ENCODE measurements around the gene ANO5. TPM values are rescaled to one million over a fixed set of nuclear protein-coding genes. Genes with fewer than 3 reads are reported as not detected.

ANO5 gene
- polyA plus RNA-seq (2012; ENCODE audit: insufficient read depth, insufficient read length) = 1.3 TPM

GRCh38 chr11:22192642-22193347 lies at the start of gene ANO5:
ANO5 (plus strand) TSS chr11:22193085; CDS start chr11:22193493, 408 bp downstream.
- DNase-seq (ENCODE audit: low read depth, low spot score) = no peak
- H3K4me3 ChIP-seq (ENCODE audit: low read length) = no peak within 1 kb of the TSS

DNA sequence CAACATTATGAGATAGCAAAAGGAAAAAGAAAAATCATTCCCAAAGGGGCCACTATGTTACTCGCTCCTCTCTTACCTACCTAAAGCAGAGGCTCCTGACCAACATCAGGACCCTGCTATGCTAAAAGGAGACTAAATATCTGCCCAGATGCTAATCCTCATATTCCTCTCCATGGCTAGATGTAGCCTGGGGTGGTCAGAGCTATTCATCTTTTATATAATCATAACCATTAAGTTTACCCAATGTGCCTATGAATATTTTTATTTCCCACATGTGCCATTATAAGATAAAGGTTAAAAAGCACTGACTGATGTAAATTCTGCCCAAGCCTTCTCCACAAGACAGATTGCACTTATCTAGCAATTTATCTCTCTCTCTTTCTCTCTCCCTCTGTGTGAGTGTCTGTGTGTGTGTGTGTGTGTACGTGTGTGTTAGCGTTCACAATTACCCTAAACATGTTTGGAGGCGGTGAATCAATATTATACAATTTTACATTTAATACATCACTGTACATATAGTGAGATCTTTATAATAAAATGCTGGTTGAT lies 41.2 kb upstream of the ANO5 start:
- no peak overlapping the region for H3K4me3 ChIP-seq (ENCODE audit: low read length)

DNA sequence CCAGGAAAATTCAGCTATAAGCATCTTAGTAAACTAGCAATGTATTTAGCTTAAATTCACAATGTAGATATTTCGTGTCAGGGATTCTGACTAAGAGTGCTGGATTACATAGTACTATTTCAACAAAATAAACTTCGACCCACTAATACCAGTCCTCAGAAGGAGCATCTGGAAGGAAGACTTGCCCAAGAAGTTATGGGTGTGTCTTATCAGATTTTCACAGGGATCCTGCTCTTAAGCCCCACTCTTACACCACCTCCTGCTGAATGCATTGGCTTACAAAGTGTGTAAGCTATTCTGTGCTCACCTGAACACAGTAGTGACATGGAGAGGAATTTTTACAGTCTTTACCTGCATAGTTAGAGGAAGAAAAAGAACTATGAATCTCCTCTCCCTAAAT lies 35.4 kb upstream of the ANO5 start:
- H3K4me3 ChIP-seq (ENCODE audit: low read length) = no peak overlapping the region
- DNase-seq (ENCODE audit: low read depth, low spot score) = no peak

More for the DNA sequence above, 41.2 kb upstream of the ANO5 start:
- no peak for DNase-seq (ENCODE audit: low read depth, low spot score)

DNA sequence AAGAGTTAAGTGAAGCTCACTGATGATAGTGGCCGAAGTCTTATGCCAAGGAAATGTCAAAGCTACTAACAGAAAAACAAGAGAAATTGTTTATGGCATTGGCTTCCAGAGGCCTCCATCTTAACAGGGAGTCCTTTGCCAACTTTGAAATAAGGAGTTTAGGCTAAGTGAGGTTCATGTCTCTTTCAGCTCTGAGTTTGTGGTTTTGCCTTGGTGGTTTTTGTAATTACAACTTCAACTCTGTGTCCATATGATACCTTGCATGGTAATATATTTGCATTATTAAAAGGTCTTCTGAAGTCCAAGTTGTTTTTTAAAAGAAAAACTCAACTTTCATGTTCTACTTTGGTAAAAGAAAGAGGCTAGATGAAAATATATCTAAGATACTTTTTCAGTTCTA lies 31.4 kb upstream of the ANO5 start:
- H3K4me3 ChIP-seq (ENCODE audit: low read length) = no peak overlapping the region
- no peak for DNase-seq (ENCODE audit: low read depth, low spot score)

- H3K4me3 ChIP-seq (ENCODE audit: low read length) = no peak overlapping the region
- no peak for DNase-seq (ENCODE audit: low read depth, low spot score)
Observed at GRCh38 chr11:22162756-22163155, 30.1 kb upstream of the ANO5 start.

DNA sequence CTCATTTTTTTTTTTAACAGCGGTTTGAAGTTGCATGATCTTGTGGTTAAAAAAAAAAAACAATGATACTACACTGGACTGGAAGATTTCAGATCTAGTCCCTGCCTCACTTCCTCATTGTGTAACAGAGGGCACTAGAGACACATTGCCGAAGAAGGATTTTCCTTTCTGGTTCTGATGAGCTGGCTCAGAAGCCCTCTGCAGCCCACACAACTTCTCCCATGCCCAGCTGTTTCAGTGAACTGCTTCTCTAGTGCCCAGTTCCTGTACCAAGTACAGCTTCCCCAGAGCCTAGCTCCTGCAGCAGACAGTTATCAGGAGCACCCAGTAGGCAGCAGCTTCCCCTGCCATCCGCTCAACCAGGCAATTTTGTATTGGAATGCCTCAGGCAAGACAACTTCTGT lies 29.5 kb upstream of the ANO5 start:
- H3K4me3 ChIP-seq (ENCODE audit: low read length) = no peak overlapping the region
- DNase-seq (ENCODE audit: low read depth, low spot score) = peak; percentile 21

GRCh38 chr11:22165087-22165486 lies 27.8 kb upstream of the ANO5 start:
- no peak overlapping the region for H3K4me3 ChIP-seq (ENCODE audit: low read length)
- no peak for DNase-seq (ENCODE audit: low read depth, low spot score)

GRCh38 chr11:22165759-22166513 lies 26.9 kb upstream of the ANO5 start:
- DNase-seq (ENCODE audit: low read depth, low spot score) = no peak
- no peak overlapping the region for H3K4me3 ChIP-seq (ENCODE audit: low read length)

GRCh38 chr11:22169833-22170232 lies 23.1 kb upstream of the ANO5 start:
- no peak overlapping the region for H3K4me3 ChIP-seq (ENCODE audit: low read length)
- no peak for DNase-seq (ENCODE audit: low read depth, low spot score)

DNA sequence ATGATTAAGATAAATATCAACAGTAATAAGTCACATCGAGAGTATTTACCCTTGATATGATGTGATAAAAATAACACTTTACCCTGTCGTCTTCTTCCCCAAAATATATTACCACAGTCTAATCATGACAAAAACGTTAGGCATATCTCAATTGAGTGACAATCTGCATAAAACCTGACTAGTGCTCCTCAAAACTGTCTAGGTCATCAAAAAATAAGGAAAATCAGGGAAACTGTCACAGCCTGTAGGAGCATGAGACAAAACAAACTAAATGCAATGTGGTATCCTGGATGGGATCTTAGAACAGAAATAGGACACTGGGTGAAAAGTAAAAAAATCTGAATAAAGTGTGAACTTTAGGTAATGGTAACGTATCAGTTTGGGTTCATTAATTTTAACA lies 19.4 kb upstream of the ANO5 start:
- DNase-seq (ENCODE audit: low read depth, low spot score) = no peak
- no peak overlapping the region for H3K4me3 ChIP-seq (ENCODE audit: low read length)

DNA sequence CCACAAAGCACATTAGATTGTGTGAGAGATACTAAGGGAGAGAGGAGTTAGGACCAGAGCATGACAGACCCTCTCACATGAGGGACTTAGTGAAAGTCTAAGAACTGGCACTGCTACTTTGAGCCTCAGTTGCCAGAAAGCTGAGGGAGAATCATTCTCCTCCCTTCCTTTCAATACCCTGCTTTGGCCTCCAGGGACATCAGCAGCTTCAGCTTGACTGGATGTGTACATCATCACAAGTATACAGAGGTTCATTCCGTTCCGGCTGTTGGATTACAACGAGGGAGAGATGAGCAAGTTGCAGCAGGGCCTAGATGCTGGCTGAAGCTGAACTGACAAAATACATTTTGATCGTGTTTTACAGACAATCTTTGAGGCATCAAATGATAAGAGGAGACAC lies 15.7 kb upstream of the ANO5 start:
- DNase-seq (ENCODE audit: low read depth, low spot score) = no peak
- no peak overlapping the region for H3K4me3 ChIP-seq (ENCODE audit: low read length)

DNA sequence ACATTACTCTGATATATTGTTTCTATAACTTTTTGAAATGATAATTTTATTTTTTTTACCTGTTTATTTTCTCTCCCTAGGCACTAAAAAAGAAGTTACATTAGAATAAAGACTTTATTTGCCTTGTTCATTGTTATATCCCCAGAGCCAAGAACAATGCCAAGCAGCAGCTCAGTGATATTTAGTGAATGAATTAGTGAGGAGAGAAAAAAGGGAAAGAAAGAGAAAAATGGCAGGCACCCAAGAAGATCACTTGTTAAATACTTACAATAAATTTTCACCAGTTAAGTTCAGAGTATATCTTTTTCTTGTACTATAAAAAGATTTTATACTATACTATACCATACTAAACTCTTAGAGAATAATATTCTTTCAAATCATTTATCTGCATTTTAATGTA lies 13.3 kb upstream of the ANO5 start:
- H3K4me3 ChIP-seq (ENCODE audit: low read length) = no peak overlapping the region
- DNase-seq (ENCODE audit: low read depth, low spot score) = no peak

DNA sequence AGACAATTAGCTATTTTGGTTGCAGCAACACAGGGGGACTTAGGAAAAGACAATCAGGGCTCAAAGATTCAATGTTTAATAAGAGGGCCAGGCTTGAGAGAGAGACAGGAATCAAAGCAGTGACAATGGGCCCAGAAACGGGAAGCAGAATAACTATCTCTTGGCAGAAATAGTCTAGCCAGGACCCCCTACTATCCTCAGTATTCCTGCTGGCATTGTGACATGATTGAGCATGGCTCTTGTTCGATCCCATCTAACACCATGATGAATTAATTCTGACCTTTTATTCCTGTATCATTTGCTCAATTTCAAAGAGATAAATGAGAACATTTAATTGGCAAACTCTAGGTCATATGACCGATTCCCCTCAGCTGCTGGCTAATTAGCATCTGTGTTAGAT lies 12.8 kb upstream of the ANO5 start:
- DNase-seq (ENCODE audit: low read depth, low spot score) = no peak
- no peak overlapping the region for H3K4me3 ChIP-seq (ENCODE audit: low read length)

GRCh38 chr11:22189660-22190059 lies 3.2 kb upstream of the ANO5 start:
- DNase-seq (ENCODE audit: low read depth, low spot score) = no peak
- H3K4me3 ChIP-seq (ENCODE audit: low read length) = no peak overlapping the region

DNA sequence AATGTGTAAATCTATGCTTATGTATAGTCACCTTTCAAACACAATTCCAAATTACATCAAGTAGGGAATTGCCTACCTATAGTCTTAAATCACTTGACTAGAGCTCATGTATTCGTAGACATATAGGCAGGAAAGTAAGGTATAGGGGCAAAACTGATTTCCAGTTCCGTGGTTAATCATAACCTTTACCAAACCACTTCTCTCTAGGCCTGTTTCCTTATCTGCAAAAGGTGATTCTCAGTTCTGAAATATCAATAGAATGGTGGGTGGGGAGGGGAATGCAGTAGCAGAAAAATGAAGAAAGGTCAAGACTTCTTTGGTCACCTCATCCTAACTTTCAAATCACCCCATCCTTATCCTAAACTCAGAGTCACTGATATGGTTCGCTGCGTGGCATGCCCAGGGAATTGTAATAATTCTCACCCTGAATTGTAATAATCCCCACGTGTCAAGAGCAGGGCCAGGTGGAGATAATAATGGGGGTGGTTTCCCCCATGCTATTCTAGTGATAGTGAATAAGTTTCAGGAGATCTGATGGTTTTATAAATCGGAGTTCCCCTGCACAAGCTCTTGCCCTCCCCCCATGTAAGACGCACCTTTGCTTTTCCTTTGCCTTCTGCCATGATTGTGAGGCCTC lies 1.9 kb upstream of the ANO5 start:
- no peak overlapping the region for H3K4me3 ChIP-seq (ENCODE audit: low read length)
- DNase-seq (ENCODE audit: low read depth, low spot score) = no peak

GRCh38 chr11:22192289-22192641 lies 620 bp upstream of the ANO5 start:
- no peak for DNase-seq (ENCODE audit: low read depth, low spot score)
- H3K4me3 ChIP-seq (ENCODE audit: low read length) = no peak overlapping the region

GRCh38 chr11:22193348-22194051 lies 615 bp downstream of the ANO5 start:
- no peak for DNase-seq (ENCODE audit: low read depth, low spot score)
- H3K4me3 ChIP-seq (ENCODE audit: low read length) = no peak overlapping the region

DNA sequence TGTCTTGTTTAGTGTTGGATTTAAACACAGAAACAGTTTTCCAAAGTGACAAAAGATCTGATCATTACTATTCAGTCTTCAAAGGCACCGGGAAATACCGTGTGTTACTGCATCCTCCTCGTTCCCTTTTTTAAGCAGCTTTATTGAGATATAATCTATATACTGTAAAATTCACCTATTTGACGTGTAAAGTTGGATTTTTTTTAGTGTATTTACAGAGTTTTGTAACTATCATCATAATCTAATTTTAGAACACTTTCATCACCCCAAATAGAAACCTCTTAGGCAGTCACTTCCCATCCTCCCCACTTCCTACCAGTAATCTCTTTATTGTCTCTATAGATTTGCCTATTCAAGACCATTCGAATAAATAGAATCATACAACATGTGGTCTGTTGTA lies 1.4 kb downstream of the ANO5 start:
- DNase-seq (ENCODE audit: low read depth, low spot score) = no peak

DNA sequence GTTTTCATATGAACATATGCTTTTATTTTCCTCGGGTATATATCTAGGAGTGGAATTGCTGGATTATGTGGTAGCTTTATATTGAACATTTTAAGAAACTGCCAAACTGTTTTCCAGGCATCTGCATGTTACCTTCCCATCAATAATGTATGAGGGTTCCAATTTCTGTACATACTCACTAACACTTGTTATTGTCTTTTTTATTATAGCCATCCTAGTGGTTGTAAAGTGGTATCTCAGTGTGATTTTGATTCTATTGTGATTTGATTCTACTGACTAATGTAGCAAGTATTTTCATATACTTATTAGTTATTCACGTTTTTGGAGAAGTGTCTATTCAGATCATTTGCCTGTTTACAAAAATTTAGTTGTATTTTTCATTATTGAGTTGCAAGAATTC lies 2.0 kb downstream of the ANO5 start:
- H3K4me3 ChIP-seq (ENCODE audit: low read length) = no peak overlapping the region
- DNase-seq (ENCODE audit: low read depth, low spot score) = no peak

More for the DNA sequence above, 1.4 kb downstream of the ANO5 start:
- H3K4me3 ChIP-seq (ENCODE audit: low read length) = no peak overlapping the region

Measured in Jurkat, Clone E6-1 (cell line).